Sigmoid colon (tissue), 7 donors: ENCODE measurements around the gene LCE2A. TPM values are rescaled to one million over a fixed set of nuclear protein-coding genes. Genes with fewer than 3 reads are reported as not detected.
"Not testable (repeated sequence)": the region's sequence is repeated elsewhere in the genome, so short reads cannot be mapped to it uniquely, and the experiment has no call there.

Experiments used
- DNase-seq: peaks from one replicate; pipeline ENCODE4 v3.0.0-alpha.2; 2019
- H3K27ac ChIP-seq, 4 donors: fragments of 200-600 bp; sonication (generic); one replicate each; pipeline ENCODE4 v1.5.1; 2016 to 2019; ENCODE audit warnings: mild to moderate bottlenecking in 1 of 4
- H3K27me3 ChIP-seq, 3 donors: fragments of 200-600 bp; sonication (generic); one replicate each; pipeline ENCODE4 v1.5.1; 2019; ENCODE audit warnings: mild to moderate bottlenecking in 1 of 3
- H3K36me3 ChIP-seq, 4 donors: fragments of 200-600 bp; sonication (generic); one replicate each; pipeline ENCODE4 v1.5.1; 2016 to 2019
- H3K4me1 ChIP-seq, 4 donors: fragments of 200-600 bp; sonication (generic); one replicate each; pipeline ENCODE4 v1.5.1; 2017 to 2019
- H3K4me3 ChIP-seq, 4 donors: fragments of 200-600 bp; sonication (generic); one replicate each; pipeline ENCODE4 v1.5.1; 2017 to 2019; ENCODE audit warnings: mild to moderate bottlenecking in 2 of 4, moderate library complexity in 1 of 4
- H3K9me3 ChIP-seq, 4 donors: fragments of 200-600 bp in 3 of 4; sonication (generic) in 3 of 4; one replicate each; pipeline versions ENCODE4 v1.5.1 to v1.6.1; 2013 to 2019
- EP300 ChIP-seq, 4 donors: sonication (generic); formaldehyde crosslinking; IDR thresholded peaks; one replicate each; pipeline ENCODE4 v1.6.1; 2017; ENCODE audit warnings: antibody characterized with exemption in 4 of 4
- POLR2A ChIP-seq, 2 donors: fragments of 450-650 bp; IDR thresholded peaks; one replicate each; pipeline ENCODE4 v1.6.1; 2016; ENCODE audit warnings: antibody characterized with exemption in 2 of 2, mild to moderate bottlenecking in 2 of 2, moderate library complexity in 2 of 2
- POLR2AphosphoS5 ChIP-seq, 4 donors: sonication (generic); formaldehyde crosslinking; IDR thresholded peaks; one replicate each; pipeline ENCODE4 v1.6.1; 2017; ENCODE audit warnings: antibody characterized with exemption in 4 of 4
- WGBS, 2 donors: extraction: QIAGEN DNeasy Blood & Tissue Kit; methylation state at CpG; one replicate each; pipeline ENCODE4 v1.1.7; 2013; 5-methylcytosine and 5-hydroxymethylcytosine counted together
- intact Hi-C: fragments of 100-400 bp; cut with DNase I; formaldehyde crosslinking; loops from one replicate; pipeline ENCODE4 v1.15.1; 2023
- polyA plus RNA-seq, 3 donors: library from polyadenylated mRNA; stranded (reverse); fragments of 200-250 nt; gene quantifications; one replicate each; pipeline ENCODE4 v1.2.3, GENCODE V29; 2013
- total RNA-seq, 4 donors: library from RNA; depleted of rRNA; stranded (reverse); fragments of >200 nt; gene quantifications; one replicate each; pipeline ENCODE4 v1.1.0, GENCODE V29; 2016
- TF ChIP-seq, protein P1 (sequence below), 4 experiments: fragments of 450-650 bp in 3 of 4; fragments of 200-600 bp in 1 of 4; IDR thresholded peaks; one replicate each; pipeline ENCODE4 v1.5.1; 2016 to 2019; ENCODE audit warnings: antibody characterized with exemption in 4 of 4, mild to moderate bottlenecking in 3 of 4, moderate library complexity in 2 of 4
- donor health status: healthy with polysubstance abuse.
- donor health status: Bipolar disorder and iron deficiency.
- donor health status: healthy.

LCE2A gene
- total and polyA plus RNA-seq, 7 donors, result not detected

DNA sequence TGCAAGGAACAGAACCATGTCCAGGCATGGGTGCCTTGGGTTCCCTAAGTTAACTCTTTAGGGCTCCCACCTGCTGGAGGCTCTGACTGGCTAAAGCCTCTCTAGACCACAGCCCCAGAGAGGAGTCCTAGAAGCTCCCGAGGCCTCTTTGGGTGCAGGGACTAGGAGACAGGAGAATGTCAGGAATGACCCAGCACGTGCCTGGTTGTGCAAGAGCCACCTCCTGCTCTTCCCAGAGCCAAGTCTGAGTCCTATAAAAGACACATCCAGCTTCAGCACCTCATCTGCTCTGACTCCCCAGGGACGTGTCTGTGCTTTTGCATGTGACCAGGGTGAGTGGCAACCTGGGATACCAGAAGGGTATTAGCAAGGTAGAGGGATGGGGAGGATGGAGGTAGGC, 35.0 kb upstream of the LCE2A start, which contains the start of gene LCE2D:
LCE2D (plus strand) TSS at position 283 of the 400 bp plus-strand sequence. CDS start 726 bp downstream, outside the sequence.
- DNase-seq, result no peak
- H3K9me3 ChIP-seq, result no peaks in the 10 kb centered on the region
- 51 to 61% methylated on average over 3 of the region's 3 CpGs for WGBS, 2 donors
- H3K27me3 ChIP-seq, result no peaks in the 10 kb centered on the region
- intact Hi-C loops, result no loop called here
- TF ChIP-seq POLR2AphosphoS5 (IDR thresholded peaks at IDR 0.05) (no peak), POLR2A (IDR thresholded peaks at IDR 0.05) (no peak), EP300 (IDR thresholded peaks at IDR 0.05) (no peak)
- TF ChIP-seq, protein P1, sequence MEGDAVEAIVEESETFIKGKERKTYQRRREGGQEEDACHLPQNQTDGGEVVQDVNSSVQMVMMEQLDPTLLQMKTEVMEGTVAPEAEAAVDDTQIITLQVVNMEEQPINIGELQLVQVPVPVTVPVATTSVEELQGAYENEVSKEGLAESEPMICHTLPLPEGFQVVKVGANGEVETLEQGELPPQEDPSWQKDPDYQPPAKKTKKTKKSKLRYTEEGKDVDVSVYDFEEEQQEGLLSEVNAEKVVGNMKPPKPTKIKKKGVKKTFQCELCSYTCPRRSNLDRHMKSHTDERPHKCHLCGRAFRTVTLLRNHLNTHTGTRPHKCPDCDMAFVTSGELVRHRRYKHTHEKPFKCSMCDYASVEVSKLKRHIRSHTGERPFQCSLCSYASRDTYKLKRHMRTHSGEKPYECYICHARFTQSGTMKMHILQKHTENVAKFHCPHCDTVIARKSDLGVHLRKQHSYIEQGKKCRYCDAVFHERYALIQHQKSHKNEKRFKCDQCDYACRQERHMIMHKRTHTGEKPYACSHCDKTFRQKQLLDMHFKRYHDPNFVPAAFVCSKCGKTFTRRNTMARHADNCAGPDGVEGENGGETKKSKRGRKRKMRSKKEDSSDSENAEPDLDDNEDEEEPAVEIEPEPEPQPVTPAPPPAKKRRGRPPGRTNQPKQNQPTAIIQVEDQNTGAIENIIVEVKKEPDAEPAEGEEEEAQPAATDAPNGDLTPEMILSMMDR (IDR thresholded peaks at IDR 0.05), result no peak
- H3K4me1 ChIP-seq, result no peaks in the 10 kb centered on the region
- no peaks in the 10 kb centered on the region for H3K36me3 ChIP-seq
- H3K27ac ChIP-seq, result no peak within 1 kb of the TSS
- H3K4me3 ChIP-seq, result no peak within 1 kb of the TSS

DNA sequence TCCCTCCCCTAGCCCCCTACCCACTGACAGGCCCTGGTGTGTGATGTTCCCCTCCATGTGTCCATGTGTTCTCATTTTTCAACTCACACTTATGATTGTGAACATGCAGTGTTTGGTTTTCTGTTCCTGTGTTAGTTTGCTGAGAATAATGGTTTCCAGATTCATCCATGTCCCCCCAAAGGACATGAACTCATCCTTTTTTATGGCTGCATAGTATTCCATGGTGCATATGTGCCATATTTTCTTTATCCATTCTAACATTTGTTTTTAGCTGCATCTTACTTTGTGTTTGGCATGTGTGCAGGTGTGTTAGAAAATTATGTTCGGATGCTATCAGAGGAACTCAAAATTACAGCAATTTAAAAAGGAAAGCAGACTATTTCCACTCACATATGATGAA, 32.0 kb upstream of the LCE2A start:
- 91 to 95% methylated on average over 1 of the region's 1 CpG for WGBS, 2 donors
- H3K27ac ChIP-seq, H3K27me3 ChIP-seq, H3K4me3 ChIP-seq, DNase-seq, H3K9me3 ChIP-seq, intact Hi-C loops, H3K36me3 ChIP-seq, H3K4me1 ChIP-seq: not testable (repeated sequence)

DNA sequence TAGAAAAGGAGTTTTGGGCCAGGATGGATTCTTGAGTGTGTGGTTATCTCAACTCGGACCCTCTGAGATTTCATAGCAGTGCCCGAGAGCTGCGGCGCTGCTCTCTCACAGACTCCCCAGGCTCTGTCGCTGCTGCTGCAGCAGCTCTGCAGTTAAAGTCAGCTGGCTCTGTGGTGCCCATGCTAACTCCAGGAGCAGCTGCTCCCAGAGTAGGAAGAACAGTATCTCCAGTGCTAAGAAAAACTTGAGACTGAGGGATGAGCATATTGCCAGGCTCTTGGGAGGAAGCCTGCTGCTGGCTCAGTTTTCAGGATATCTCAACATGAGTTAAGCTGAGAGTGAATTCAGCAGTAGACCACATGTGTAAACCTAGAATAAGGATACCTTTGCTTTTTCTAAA, 30.5 kb upstream of the LCE2A start:
- no peaks in the 10 kb centered on the region for H3K4me1 ChIP-seq
- H3K36me3 ChIP-seq, result no peaks in the 10 kb centered on the region
- no peak overlapping the region for H3K4me3 ChIP-seq
- DNase-seq, result no peak
- no peaks in the 10 kb centered on the region for H3K9me3 ChIP-seq
- intact Hi-C loops, result no loop called here
- H3K27ac ChIP-seq, result no peak overlapping the region
- H3K27me3 ChIP-seq, result no peaks in the 10 kb centered on the region
- TF ChIP-seq EP300 (IDR thresholded peaks at IDR 0.05) (no peak), POLR2A (IDR thresholded peaks at IDR 0.05) (no peak), POLR2AphosphoS5 (IDR thresholded peaks at IDR 0.05) (no peak)
- TF ChIP-seq, protein P1 (IDR thresholded peaks at IDR 0.05), result no peak
- 86 to 90% methylated on average over 5 of the region's 5 CpGs for WGBS, 2 donors

DNA sequence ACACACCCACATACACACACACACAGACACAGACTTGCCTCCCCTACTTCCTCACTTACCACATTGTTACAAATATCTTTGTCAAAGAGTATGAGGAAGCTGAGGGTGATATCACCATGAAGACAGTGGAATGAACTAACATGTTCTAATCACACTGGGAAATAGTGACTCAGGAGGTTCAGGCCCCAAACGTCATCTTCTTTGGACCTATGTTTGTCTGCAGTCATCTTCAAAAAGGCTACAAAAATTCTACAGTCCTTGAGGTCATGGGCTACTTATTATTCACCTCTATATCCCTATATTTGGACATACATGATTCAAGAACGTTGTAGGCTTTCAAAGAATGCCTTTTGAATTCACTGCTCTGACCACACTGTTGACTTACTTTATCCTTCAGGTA, 25.1 kb upstream of the LCE2A start:
- 31 to 61% methylated on average over 2 of the region's 2 CpGs for WGBS, 2 donors
- no peak for DNase-seq
- Histone ChIP-seq H3K27me3 (no peaks in the 10 kb centered on the region), H3K4me1 (no peaks in the 10 kb centered on the region), H3K9me3 (no peaks in the 10 kb centered on the region), H3K27ac (no peak overlapping the region), H3K36me3 (no peaks in the 10 kb centered on the region), H3K4me3 (no peak overlapping the region)
- TF ChIP-seq EP300 (IDR thresholded peaks at IDR 0.05) (no peak), POLR2AphosphoS5 (IDR thresholded peaks at IDR 0.05) (no peak), POLR2A (IDR thresholded peaks at IDR 0.05) (no peak)
- TF ChIP-seq, protein P1 (IDR thresholded peaks at IDR 0.05), result no peak
- intact Hi-C loops, result no loop called here

DNA sequence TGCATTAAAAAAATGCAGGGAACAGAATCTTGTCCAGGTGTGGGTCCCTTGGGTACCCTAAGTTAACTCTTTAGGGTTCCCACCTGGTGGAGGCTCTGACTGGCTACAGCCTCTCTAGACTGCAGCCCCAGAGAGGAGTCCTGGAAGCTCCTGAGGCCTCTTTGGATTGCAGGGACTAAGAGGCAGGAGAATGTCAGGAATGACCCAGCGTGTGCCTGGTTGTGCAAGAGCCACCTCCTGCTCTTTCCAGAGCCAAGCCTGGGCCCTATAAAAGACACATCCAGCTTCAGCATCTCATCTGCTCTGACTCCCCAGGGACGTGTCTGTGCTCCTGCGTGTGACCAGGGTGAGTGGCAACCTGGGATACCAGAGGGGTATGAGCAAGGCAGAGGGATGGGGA, 23.2 kb upstream of the LCE2A start, which contains the start of gene LCE2C:
LCE2C (plus strand) TSS at position 297 of the 400 bp plus-strand sequence. CDS start 737 bp downstream, outside the sequence.
- H3K4me1 ChIP-seq, H3K27ac ChIP-seq, intact Hi-C loops, H3K9me3 ChIP-seq, H3K36me3 ChIP-seq, H3K27me3 ChIP-seq, DNase-seq, H3K4me3 ChIP-seq: not testable (repeated sequence)
- 69 to 81% methylated on average over 3 of the region's 3 CpGs for WGBS, 2 donors

DNA sequence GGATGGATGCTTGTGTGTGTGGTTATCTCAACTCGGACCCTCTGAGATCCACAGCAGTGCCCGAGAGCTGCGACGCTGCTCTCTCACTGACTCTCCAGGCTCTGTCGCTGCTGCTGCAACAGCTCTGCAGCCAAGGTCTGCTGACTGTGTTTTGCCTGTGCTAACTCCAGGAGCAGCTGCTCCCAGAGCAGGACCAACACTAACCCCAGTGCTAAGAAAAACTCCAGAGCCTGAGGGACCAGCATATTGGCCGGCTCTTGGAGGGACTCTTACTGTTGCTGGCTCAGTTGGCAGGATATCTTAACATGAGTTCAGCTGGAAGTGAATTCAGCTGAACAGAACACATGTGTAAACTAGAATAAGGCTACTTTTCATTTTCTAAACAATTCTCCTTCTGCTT, 18.7 kb upstream of the LCE2A start:
- no peaks in the 10 kb centered on the region for H3K27me3 ChIP-seq
- H3K4me3 ChIP-seq, result no peak overlapping the region
- DNase-seq, result no peak
- WGBS, 2 donors, result 55 to 67% methylated on average over 6 of the region's 6 CpGs
- TF ChIP-seq POLR2AphosphoS5 (IDR thresholded peaks at IDR 0.05) (no peak), POLR2A (IDR thresholded peaks at IDR 0.05) (no peak), EP300 (IDR thresholded peaks at IDR 0.05) (no peak)
- TF ChIP-seq, protein P1 (IDR thresholded peaks at IDR 0.05), result no peak
- intact Hi-C loops, result no loop called here
- no peak overlapping the region for H3K27ac ChIP-seq
- H3K4me1 ChIP-seq, result no peaks in the 10 kb centered on the region
- no peaks in the 10 kb centered on the region for H3K9me3 ChIP-seq
- no peaks in the 10 kb centered on the region for H3K36me3 ChIP-seq
